Liver (tissue), 3 donors: ENCODE measurements around the gene KCNIP4.

Experiments used
- EGR1 ChIP-seq, 2 donors: IDR thresholded peaks; 2 replicates each; pipeline ENCODE4 v1.6.1; 2016 to 2018; ENCODE audit warnings: antibody characterized with exemption in 2 of 2, low read depth in 2 of 2
- FOXA1 ChIP-seq: IDR thresholded peaks from 2 replicates; pipeline ENCODE4 v1.6.1; 2016; ENCODE audit warnings: antibody characterized with exemption
- FOXA2 ChIP-seq: IDR thresholded peaks from 2 replicates; pipeline ENCODE4 v1.6.1; 2016; ENCODE audit warnings: antibody characterized with exemption
- GABPA ChIP-seq, 2 donors: IDR thresholded peaks in 1 of 2; conservative IDR thresholded peaks in 1 of 2; 2 replicates each; pipeline ENCODE4 v1.6.1; 2016; ENCODE audit warnings: antibody characterized with exemption in 2 of 2, mild to moderate bottlenecking in 1 of 2, moderate library complexity in 1 of 2
- HNF4G ChIP-seq: IDR thresholded peaks from 2 replicates; pipeline ENCODE4 v1.6.1; 2016; ENCODE audit warnings: antibody characterized with exemption
- JUND ChIP-seq, 2 donors: IDR thresholded peaks; 2 replicates each; pipeline ENCODE4 v1.6.1; 2016; ENCODE audit warnings: antibody characterized with exemption in 2 of 2
- NR2F2 ChIP-seq: IDR thresholded peaks from 2 replicates; pipeline ENCODE4 v1.6.1; 2016; ENCODE audit warnings: antibody characterized with exemption
- RAD21 ChIP-seq, 2 donors: IDR thresholded peaks; 2 replicates each; pipeline ENCODE4 v1.6.1; 2016; ENCODE audit warnings: antibody characterized with exemption in 2 of 2, mild to moderate bottlenecking in 2 of 2
- TAF1 ChIP-seq: conservative IDR thresholded peaks from 2 replicates; pipeline ENCODE4 v1.6.1; 2016; ENCODE audit warnings: antibody characterized with exemption, mild to moderate bottlenecking
- YY1 ChIP-seq: IDR thresholded peaks from 2 replicates; pipeline ENCODE4 v1.6.1; 2016; ENCODE audit warnings: antibody characterized with exemption, mild to moderate bottlenecking
- TF ChIP-seq, protein P1 (sequence below): fragments of 150-350 bp; IDR thresholded peaks from 2 replicates; pipeline ENCODE4 v1.5.1; 2017; ENCODE audit warnings: improper control_type of control experiment, low read depth, low read length; ENCODE audit not compliant: missing input control
- TF ChIP-seq, protein P2 (sequence below): IDR thresholded peaks from 2 replicates; pipeline ENCODE4 v1.6.1; 2016; ENCODE audit warnings: antibody characterized with exemption, mild to moderate bottlenecking
- TF ChIP-seq, protein P3 (sequence below): IDR thresholded peaks from 2 replicates; pipeline ENCODE4 v1.6.1; 2016; ENCODE audit warnings: antibody characterized with exemption
- TF ChIP-seq, protein P4 (sequence below): IDR thresholded peaks from 2 replicates; pipeline ENCODE4 v1.6.1; 2016; ENCODE audit warnings: antibody characterized with exemption
- donor health status: healthy.
- donor health status: healthy.

DNA sequence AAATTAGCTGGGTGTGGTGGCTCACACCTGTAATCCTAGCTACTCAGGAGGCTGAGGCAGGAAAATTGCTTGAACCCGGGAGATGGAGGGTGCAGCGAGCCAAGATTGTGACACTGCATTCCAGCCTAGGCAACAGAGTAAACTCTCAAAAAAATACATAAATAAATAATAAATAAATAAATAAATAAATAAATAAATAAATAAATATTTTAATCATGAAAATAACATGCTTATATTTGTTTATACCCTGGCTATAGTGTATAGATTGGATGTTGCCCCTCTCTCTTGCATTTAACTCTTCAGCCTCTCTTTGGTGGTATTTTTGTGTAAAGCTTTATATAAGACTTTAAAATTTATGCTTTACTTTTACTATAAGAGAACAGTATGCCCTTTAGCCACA, 51.8 kb downstream of the KCNIP4 start:
- TF ChIP-seq, protein P1, sequence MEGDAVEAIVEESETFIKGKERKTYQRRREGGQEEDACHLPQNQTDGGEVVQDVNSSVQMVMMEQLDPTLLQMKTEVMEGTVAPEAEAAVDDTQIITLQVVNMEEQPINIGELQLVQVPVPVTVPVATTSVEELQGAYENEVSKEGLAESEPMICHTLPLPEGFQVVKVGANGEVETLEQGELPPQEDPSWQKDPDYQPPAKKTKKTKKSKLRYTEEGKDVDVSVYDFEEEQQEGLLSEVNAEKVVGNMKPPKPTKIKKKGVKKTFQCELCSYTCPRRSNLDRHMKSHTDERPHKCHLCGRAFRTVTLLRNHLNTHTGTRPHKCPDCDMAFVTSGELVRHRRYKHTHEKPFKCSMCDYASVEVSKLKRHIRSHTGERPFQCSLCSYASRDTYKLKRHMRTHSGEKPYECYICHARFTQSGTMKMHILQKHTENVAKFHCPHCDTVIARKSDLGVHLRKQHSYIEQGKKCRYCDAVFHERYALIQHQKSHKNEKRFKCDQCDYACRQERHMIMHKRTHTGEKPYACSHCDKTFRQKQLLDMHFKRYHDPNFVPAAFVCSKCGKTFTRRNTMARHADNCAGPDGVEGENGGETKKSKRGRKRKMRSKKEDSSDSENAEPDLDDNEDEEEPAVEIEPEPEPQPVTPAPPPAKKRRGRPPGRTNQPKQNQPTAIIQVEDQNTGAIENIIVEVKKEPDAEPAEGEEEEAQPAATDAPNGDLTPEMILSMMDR = no peak
- TF ChIP-seq TAF1 = no peak
- no peak for TF ChIP-seq RAD21 (IDR thresholded peaks at IDR 0.05)
- TF ChIP-seq, protein P2, sequence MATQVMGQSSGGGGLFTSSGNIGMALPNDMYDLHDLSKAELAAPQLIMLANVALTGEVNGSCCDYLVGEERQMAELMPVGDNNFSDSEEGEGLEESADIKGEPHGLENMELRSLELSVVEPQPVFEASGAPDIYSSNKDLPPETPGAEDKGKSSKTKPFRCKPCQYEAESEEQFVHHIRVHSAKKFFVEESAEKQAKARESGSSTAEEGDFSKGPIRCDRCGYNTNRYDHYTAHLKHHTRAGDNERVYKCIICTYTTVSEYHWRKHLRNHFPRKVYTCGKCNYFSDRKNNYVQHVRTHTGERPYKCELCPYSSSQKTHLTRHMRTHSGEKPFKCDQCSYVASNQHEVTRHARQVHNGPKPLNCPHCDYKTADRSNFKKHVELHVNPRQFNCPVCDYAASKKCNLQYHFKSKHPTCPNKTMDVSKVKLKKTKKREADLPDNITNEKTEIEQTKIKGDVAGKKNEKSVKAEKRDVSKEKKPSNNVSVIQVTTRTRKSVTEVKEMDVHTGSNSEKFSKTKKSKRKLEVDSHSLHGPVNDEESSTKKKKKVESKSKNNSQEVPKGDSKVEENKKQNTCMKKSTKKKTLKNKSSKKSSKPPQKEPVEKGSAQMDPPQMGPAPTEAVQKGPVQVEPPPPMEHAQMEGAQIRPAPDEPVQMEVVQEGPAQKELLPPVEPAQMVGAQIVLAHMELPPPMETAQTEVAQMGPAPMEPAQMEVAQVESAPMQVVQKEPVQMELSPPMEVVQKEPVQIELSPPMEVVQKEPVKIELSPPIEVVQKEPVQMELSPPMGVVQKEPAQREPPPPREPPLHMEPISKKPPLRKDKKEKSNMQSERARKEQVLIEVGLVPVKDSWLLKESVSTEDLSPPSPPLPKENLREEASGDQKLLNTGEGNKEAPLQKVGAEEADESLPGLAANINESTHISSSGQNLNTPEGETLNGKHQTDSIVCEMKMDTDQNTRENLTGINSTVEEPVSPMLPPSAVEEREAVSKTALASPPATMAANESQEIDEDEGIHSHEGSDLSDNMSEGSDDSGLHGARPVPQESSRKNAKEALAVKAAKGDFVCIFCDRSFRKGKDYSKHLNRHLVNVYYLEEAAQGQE = no peak
- no peak for TF ChIP-seq HNF4G
- no peak for TF ChIP-seq JUND (IDR thresholded peaks at IDR 0.05)
- TF ChIP-seq YY1 = no peak
- no peak for TF ChIP-seq FOXA1
- no peak for TF ChIP-seq EGR1 (IDR thresholded peaks at IDR 0.05; ENCODE audit: low read depth in 2 of 2)
- TF ChIP-seq GABPA (IDR thresholded peaks at IDR 0.05 in 1 of 2, conservative IDR thresholded peaks at IDR 0.05 in 1 of 2) = no peak
- TF ChIP-seq, protein P3, sequence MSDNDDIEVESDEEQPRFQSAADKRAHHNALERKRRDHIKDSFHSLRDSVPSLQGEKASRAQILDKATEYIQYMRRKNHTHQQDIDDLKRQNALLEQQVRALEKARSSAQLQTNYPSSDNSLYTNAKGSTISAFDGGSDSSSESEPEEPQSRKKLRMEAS = no peak
- TF ChIP-seq, protein P4, sequence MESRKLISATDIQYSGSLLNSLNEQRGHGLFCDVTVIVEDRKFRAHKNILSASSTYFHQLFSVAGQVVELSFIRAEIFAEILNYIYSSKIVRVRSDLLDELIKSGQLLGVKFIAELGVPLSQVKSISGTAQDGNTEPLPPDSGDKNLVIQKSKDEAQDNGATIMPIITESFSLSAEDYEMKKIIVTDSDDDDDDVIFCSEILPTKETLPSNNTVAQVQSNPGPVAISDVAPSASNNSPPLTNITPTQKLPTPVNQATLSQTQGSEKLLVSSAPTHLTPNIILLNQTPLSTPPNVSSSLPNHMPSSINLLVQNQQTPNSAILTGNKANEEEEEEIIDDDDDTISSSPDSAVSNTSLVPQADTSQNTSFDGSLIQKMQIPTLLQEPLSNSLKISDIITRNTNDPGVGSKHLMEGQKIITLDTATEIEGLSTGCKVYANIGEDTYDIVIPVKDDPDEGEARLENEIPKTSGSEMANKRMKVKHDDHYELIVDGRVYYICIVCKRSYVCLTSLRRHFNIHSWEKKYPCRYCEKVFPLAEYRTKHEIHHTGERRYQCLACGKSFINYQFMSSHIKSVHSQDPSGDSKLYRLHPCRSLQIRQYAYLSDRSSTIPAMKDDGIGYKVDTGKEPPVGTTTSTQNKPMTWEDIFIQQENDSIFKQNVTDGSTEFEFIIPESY = no peak
- no peak for TF ChIP-seq FOXA2
- no peak for TF ChIP-seq NR2F2
